Left lung (tissue), 10 donors: Measurements from ENCODE around the gene ZNF526. TPM values are rescaled to one million over a fixed set of nuclear protein-coding genes. Genes with fewer than 3 reads are reported as not detected.

ENCODE experiments used
- ATAC-seq: fragments of 200-7000 bp; cut with Tn5 transposase; one replicate; pipeline ENCODE4 v1.9.1; 2020; ENCODE audit warnings: moderate library complexity
- DNase-seq, 4 donors: peaks; one replicate each; pipeline ENCODE4 v3.0.0-alpha.2; 2013 to 2020
- H3K27ac ChIP-seq, 2 donors: fragments of 200-600 bp; sonication (generic) in 1 of 2; one replicate each; pipeline versions ENCODE4 v1.5.0 to v1.8.0; 2020 to 2021
- H3K27me3 ChIP-seq, 2 donors: fragments of 200-600 bp; sonication (generic) in 1 of 2; one replicate each; pipeline versions ENCODE4 v1.5.0 to v1.8.0; 2020 to 2021
- H3K36me3 ChIP-seq, 2 donors: fragments of 200-600 bp; sonication (generic) in 1 of 2; one replicate each; pipeline versions ENCODE4 v1.5.0 to v1.8.0; 2020 to 2021
- H3K4me1 ChIP-seq, 2 donors: fragments of 200-600 bp; one replicate each; pipeline ENCODE4 v1.8.0; 2021
- H3K4me3 ChIP-seq, 2 donors: fragments of 200-600 bp; sonication (generic) in 1 of 2; one replicate each; pipeline versions ENCODE4 v1.5.0 to v1.8.0; 2020 to 2021; ENCODE audit warnings: mild to moderate bottlenecking in 1 of 2
- H3K9me3 ChIP-seq, 2 donors: fragments of 200-600 bp; sonication (generic) in 1 of 2; one replicate each; pipeline versions ENCODE4 v1.5.0 to v1.8.0; 2020 to 2021
- CTCF ChIP-seq, 2 donors: fragments of 200-600 bp; sonication (generic) in 1 of 2; IDR thresholded peaks; one replicate each; pipeline versions ENCODE4 v1.5.0 to v1.8.0; 2021; ENCODE audit warnings: antibody characterized with exemption in 2 of 2
- intact Hi-C, 2 donors: fragments of 100-400 bp; cut with DNase I; formaldehyde crosslinking; loops; one replicate each; pipeline versions ENCODE4 v1.11.2 to v1.14.2; 2022
- polyA plus RNA-seq, 6 donors: library from polyadenylated mRNA; unstranded; fragments of 120-200 nt; gene quantifications; one replicate each; pipeline ENCODE4 v1.2.1, GENCODE V29; 2013; ENCODE audit not compliant: insufficient read length in 6 of 6
- total RNA-seq, 2 donors: library from RNA; stranded (reverse); fragmentation: NEBNext Ultra II Directional; extraction: Animal tissue kit (Norgen Biotek cat#: 25700); gene quantifications; one replicate each; pipeline ENCODE4 v1.2.1, GENCODE V29; 2021
- donor health status: DM: no; HTN: yes; CAD: no.
- donor health status: DM: no; HTN: no; CAD: no.

ZNF526 gene
- total and polyA plus RNA-seq, 8 donors: 8.1 to 12.7 (median 9.1) TPM

GRCh38 chr19:42208612-42209011, 11.5 kb upstream of the ZNF526 start:
- intact Hi-C loops: no loop called here
- Histone ChIP-seq H3K4me1 (peaks cover 0 to 69% of the 10 kb centered on the region in 2 donors), H3K36me3 (peaks cover 4 to 99% of the 10 kb centered on the region in 2 donors)

GRCh38 chr19:42212886-42213285, 7.2 kb upstream of the ZNF526 start:
- ATAC-seq (no peak), DNase-seq (no peak)
- no peak for TF ChIP-seq CTCF (IDR thresholded peaks at IDR 0.05)
- peaks cover 5 to 67% of the 10 kb centered on the region in 2 donors for H3K4me1 ChIP-seq
- no peaks in the 10 kb centered on the region for H3K27me3 ChIP-seq
- H3K9me3 ChIP-seq: no peaks in the 10 kb centered on the region
- H3K27ac ChIP-seq: peak overlapping the region in 1 of 2 donors; percentile 2
- intact Hi-C loops: no loop called here
- no peak overlapping the region for H3K4me3 ChIP-seq
- H3K36me3 ChIP-seq: peaks cover 5 to 76% of the 10 kb centered on the region in 2 donors

More at GRCh38 chr19:42208612-42209011, 11.5 kb upstream of the ZNF526 start:
- TF ChIP-seq CTCF (IDR thresholded peaks at IDR 0.05): no peak
- Histone ChIP-seq H3K27me3 (no peaks in the 10 kb centered on the region), H3K9me3 (no peaks in the 10 kb centered on the region), H3K27ac (peak overlapping the region in 1 of 2 donors; percentile 73), H3K4me3 (no peak overlapping the region)
- DNase-seq: no peak
- no peak for ATAC-seq

- ATAC-seq: no peak
Observed at GRCh38 chr19:42214810-42215485, 5.2 kb upstream of the ZNF526 start.

GRCh38 chr19:42216653-42217519, 3.2 kb upstream of the ZNF526 start:
- DNase-seq (peak; percentile 19 to 89 (median 49)), ATAC-seq (peak; percentile 28)
- Histone ChIP-seq H3K27ac (peak overlapping the region; percentile 90 to 97), H3K4me1 (peaks cover 21 to 80% of the 10 kb centered on the region in 2 donors), H3K36me3 (peaks cover 5 to 37% of the 10 kb centered on the region in 2 donors), H3K27me3 (no peaks in the 10 kb centered on the region), H3K9me3 (no peaks in the 10 kb centered on the region), H3K4me3 (peak overlapping the region; percentile 72 to 99)
- intact Hi-C loops: no loop called here
- no peak for TF ChIP-seq CTCF (IDR thresholded peaks at IDR 0.05)

More at GRCh38 chr19:42214810-42215485, 5.2 kb upstream of the ZNF526 start:
- peak overlapping the region in 1 of 2 donors; percentile 90 for H3K27ac ChIP-seq
- H3K36me3 ChIP-seq: peaks cover 5 to 56% of the 10 kb centered on the region in 2 donors
- no peaks in the 10 kb centered on the region for H3K9me3 ChIP-seq
- H3K27me3 ChIP-seq: no peaks in the 10 kb centered on the region
- TF ChIP-seq CTCF (IDR thresholded peaks at IDR 0.05): no peak
- DNase-seq: peak in 1 of 4 donors; percentile 39
- intact Hi-C loops: no loop called here
- peak overlapping the region in 1 of 2 donors; percentile 99 for H3K4me3 ChIP-seq
- H3K4me1 ChIP-seq: peaks cover 14 to 72% of the 10 kb centered on the region in 2 donors
